ENCODE data around the gene LRTM2.

GRCh38 chr12:1826401-1826800, 6.0 kb downstream of the LRTM2 start:
- no peak for TF ChIP-seq FOXA1 (IDR thresholded peaks at IDR 0.05)
- TF ChIP-seq ZNF384 (IDR thresholded peaks at IDR 0.05) = no peak
- no peak for TF ChIP-seq FOXM1 (IDR thresholded peaks at IDR 0.05; ENCODE audit: borderline replicate concordance)
- no peak for TF ChIP-seq SP1 (IDR thresholded peaks at IDR 0.05)
- no peak for TF ChIP-seq ELF4 (IDR thresholded peaks at IDR 0.05)
- no peak for TF ChIP-seq LEF1 (IDR thresholded peaks at IDR 0.05; ENCODE audit: borderline replicate concordance)
- no peak for TF ChIP-seq BHLHE40 (IDR thresholded peaks at IDR 0.05; ENCODE audit: borderline replicate concordance)
